CD14-positive monocyte (primary cell): ENCODE results near the gene PCCA. TPM values are rescaled to one million over a fixed set of nuclear protein-coding genes. Genes with fewer than 3 reads are reported as not detected.

Experiments
- DNase-seq, 3 donors: peaks; one replicate each; pipeline ENCODE4 v3.0.0-alpha.2; 2011 to 2022
- H2AFZ ChIP-seq: 2 replicates; pipeline ENCODE4 v1.6.0; 2012; ENCODE audit warnings: mild to moderate bottlenecking, low read depth, low read length, inconsistent platforms; ENCODE audit not compliant: insufficient read depth, poor library complexity, severe bottlenecking
- H3K27ac ChIP-seq, 2 donors: 1 replicate in 1 of 2; 2 replicates in 1 of 2; pipeline ENCODE4 v1.5.1; 2012 to 2013; ENCODE audit warnings: low read length in 2 of 2, control low read depth in 1 of 2, inconsistent platforms in 1 of 2, low read depth in 1 of 2, mild to moderate bottlenecking in 1 of 2
- H3K27me3 ChIP-seq, 2 donors: one replicate each; pipeline versions ENCODE4 v1.6.0 to v1.6.1; 2011 to 2013; ENCODE audit warnings: low read length in 2 of 2; ENCODE audit not compliant: control insufficient read depth in 2 of 2, insufficient read depth in 2 of 2
- H3K36me3 ChIP-seq, 2 donors: replicated peaks in 1 of 2; 1 replicate in 1 of 2; 2 replicates in 1 of 2; pipeline versions ENCODE4 v1.5.1 to v1.6.1; 2012 to 2013; ENCODE audit warnings: low read length in 2 of 2, control low read depth in 1 of 2, inconsistent platforms in 1 of 2, mild to moderate bottlenecking in 1 of 2; ENCODE audit not compliant: insufficient read depth in 2 of 2, control insufficient read depth in 1 of 2
- H3K4me1 ChIP-seq, 2 donors: 1 replicate in 1 of 2; 2 replicates in 1 of 2; pipeline versions ENCODE4 v1.5.1 to v1.6.1; 2012 to 2013; ENCODE audit warnings: low read length in 2 of 2, control low read depth in 1 of 2, inconsistent platforms in 1 of 2, mild to moderate bottlenecking in 1 of 2, moderate library complexity in 1 of 2; ENCODE audit not compliant: insufficient read depth in 2 of 2, control insufficient read depth in 1 of 2
- H3K4me2 ChIP-seq: replicated peaks from 2 replicates; pipeline ENCODE3; 2012; ENCODE audit warnings: low read length, moderate library complexity, mild to moderate bottlenecking; ENCODE audit not compliant: poor library complexity, severe bottlenecking; ENCODE audit errors: extremely low read depth
- H3K4me3 ChIP-seq, 3 experiments: fragments of 200-600 bp in 1 of 3; sonication (generic) in 1 of 3; replicated peaks in 1 of 3; 1 replicate in 2 of 3; 2 replicates in 1 of 3; pipeline ENCODE4 v1.5.1; 2011 to 2013; ENCODE audit warnings: low read length in 3 of 3, mild to moderate bottlenecking in 3 of 3, control low read depth in 2 of 3, low read depth in 2 of 3, inconsistent platforms in 1 of 3, moderate library complexity in 1 of 3
- H3K79me2 ChIP-seq: 2 replicates; pipeline ENCODE4 v1.6.0; 2012; ENCODE audit warnings: mild to moderate bottlenecking, control low read depth, inconsistent platforms, low read length, moderate library complexity; ENCODE audit not compliant: insufficient read depth
- H3K9ac ChIP-seq: 2 replicates; pipeline ENCODE4 v1.6.0; 2017; ENCODE audit warnings: low read length, mild to moderate bottlenecking; ENCODE audit not compliant: insufficient read depth, poor library complexity, severe bottlenecking
- H3K9me3 ChIP-seq, 2 donors: replicated peaks in 1 of 2; 1 replicate in 1 of 2; 2 replicates in 1 of 2; pipeline versions ENCODE4 v1.5.1 to v1.6.1; 2012 to 2013; ENCODE audit warnings: low read length in 2 of 2, control low read depth in 1 of 2; ENCODE audit not compliant: control insufficient read depth in 1 of 2, insufficient read depth in 1 of 2
- H4K20me1 ChIP-seq: 2 replicates; pipeline ENCODE4 v1.6.0; 2012; ENCODE audit warnings: mild to moderate bottlenecking, low read length, control low read depth, moderate library complexity; ENCODE audit not compliant: insufficient read depth
- H3K27ac Mint-ChIP-seq, 7 donors: one replicate each; pipeline ENCODE4 v1.8.0; 2020; ENCODE audit warnings: mild to moderate bottlenecking in 7 of 7, mixed read lengths in 7 of 7, moderate library complexity in 6 of 7, inconsistent platforms in 2 of 7
- H3K27me3 Mint-ChIP-seq, 3 donors: one replicate each; pipeline ENCODE4 v1.8.0; 2021 to 2022; ENCODE audit warnings: low read depth in 3 of 3, mild to moderate bottlenecking in 3 of 3, mixed read lengths in 3 of 3, moderate library complexity in 3 of 3, inconsistent platforms in 1 of 3
- H3K36me3 Mint-ChIP-seq, 2 donors: one replicate each; pipeline ENCODE4 v1.8.0; 2020; ENCODE audit warnings: mixed read lengths in 2 of 2, inconsistent platforms in 1 of 2, mild to moderate bottlenecking in 1 of 2
- H3K4me1 Mint-ChIP-seq: one replicate; pipeline ENCODE4 v1.8.0; 2020; ENCODE audit warnings: mild to moderate bottlenecking, mixed read lengths
- H3K4me3 Mint-ChIP-seq, 2 donors: one replicate each; pipeline ENCODE4 v1.8.0; 2020; ENCODE audit warnings: mild to moderate bottlenecking in 2 of 2, mixed read lengths in 2 of 2, moderate library complexity in 1 of 2
- H3K9me3 Mint-ChIP-seq, 7 donors: one replicate each; pipeline ENCODE4 v1.8.0; 2020 to 2022; ENCODE audit warnings: mixed read lengths in 7 of 7, mild to moderate bottlenecking in 6 of 7, moderate library complexity in 6 of 7, inconsistent platforms in 2 of 7
- WGBS: methylation state at CpG from one replicate; pipeline ENCODE4 v1.1.5; 2013; ENCODE audit warnings: missing lambda C conversion rate; ENCODE audit not compliant: insufficient coverage; 5-methylcytosine and 5-hydroxymethylcytosine counted together
- intact Hi-C, 2 donors: fragments of 100-400 bp; cut with micrococcal nuclease; formaldehyde crosslinking; loops; one replicate each; pipeline versions ENCODE4 v1.15.0 to v1.15.1; 2023
- polyA plus RNA-seq, 3 donors: library from polyadenylated mRNA; depleted of rRNA in 1 of 3; unstranded in 2 of 3; stranded (reverse) in 1 of 3; fragments of 300-500 nt in 2 of 3; fragments of >200 nt in 1 of 3; fragmentation: Illumina TruSeq in 2 of 3; gene quantifications; 1 replicate in 2 of 3; 2 replicates in 1 of 3; pipeline ENCODE4 v1.2.3, GENCODE V29; 2012 to 2021
- TF ChIP-seq, protein P1 (sequence below): fragments of 200-600 bp; IDR thresholded peaks from one replicate; pipeline ENCODE4 v1.8.0; 2022; ENCODE audit warnings: antibody characterized with exemption, mild to moderate bottlenecking

Gene PCCA
- polyA plus RNA-seq, 3 donors, result 4.4 to 13.5 (median 11.9) TPM

GRCh38 chr13:100439247-100439970 lies 350.5 kb downstream of the PCCA start:
- H3K4me3 ChIP-seq, result no peak overlapping the region
- H3K27ac ChIP-seq, result no peak overlapping the region
- H2AFZ ChIP-seq, result no peak overlapping the region
- H3K4me3 Mint-ChIP-seq, result no peak overlapping the region
- no peaks in the 10 kb centered on the region for H4K20me1 ChIP-seq
- peaks cover 0 to 4% (median 0%) of the 10 kb centered on the region in 7 donors for H3K9me3 Mint-ChIP-seq
- TF ChIP-seq, protein P1, sequence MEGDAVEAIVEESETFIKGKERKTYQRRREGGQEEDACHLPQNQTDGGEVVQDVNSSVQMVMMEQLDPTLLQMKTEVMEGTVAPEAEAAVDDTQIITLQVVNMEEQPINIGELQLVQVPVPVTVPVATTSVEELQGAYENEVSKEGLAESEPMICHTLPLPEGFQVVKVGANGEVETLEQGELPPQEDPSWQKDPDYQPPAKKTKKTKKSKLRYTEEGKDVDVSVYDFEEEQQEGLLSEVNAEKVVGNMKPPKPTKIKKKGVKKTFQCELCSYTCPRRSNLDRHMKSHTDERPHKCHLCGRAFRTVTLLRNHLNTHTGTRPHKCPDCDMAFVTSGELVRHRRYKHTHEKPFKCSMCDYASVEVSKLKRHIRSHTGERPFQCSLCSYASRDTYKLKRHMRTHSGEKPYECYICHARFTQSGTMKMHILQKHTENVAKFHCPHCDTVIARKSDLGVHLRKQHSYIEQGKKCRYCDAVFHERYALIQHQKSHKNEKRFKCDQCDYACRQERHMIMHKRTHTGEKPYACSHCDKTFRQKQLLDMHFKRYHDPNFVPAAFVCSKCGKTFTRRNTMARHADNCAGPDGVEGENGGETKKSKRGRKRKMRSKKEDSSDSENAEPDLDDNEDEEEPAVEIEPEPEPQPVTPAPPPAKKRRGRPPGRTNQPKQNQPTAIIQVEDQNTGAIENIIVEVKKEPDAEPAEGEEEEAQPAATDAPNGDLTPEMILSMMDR, result no peak
- H3K4me1 ChIP-seq, result no peaks in the 10 kb centered on the region
- no peak overlapping the region for H3K4me2 ChIP-seq
- no peaks in the 10 kb centered on the region for H3K4me1 Mint-ChIP-seq
- no peaks in the 10 kb centered on the region for H3K27me3 ChIP-seq
- no peak for DNase-seq
- H3K27me3 Mint-ChIP-seq, result peaks cover 0 to 2% (median 0%) of the 10 kb centered on the region in 3 donors
- intact Hi-C loops, result no loop called here
- WGBS, result 97% methylated on average over 5 of the region's 9 CpGs
- no peaks in the 10 kb centered on the region for H3K36me3 ChIP-seq
- peaks cover 3 to 12% of the 10 kb centered on the region in 2 donors for H3K36me3 Mint-ChIP-seq
- no peaks in the 10 kb centered on the region for H3K9me3 ChIP-seq
- no peaks in the 10 kb centered on the region for H3K79me2 ChIP-seq
- H3K27ac Mint-ChIP-seq, result no peak overlapping the region
- H3K9ac ChIP-seq, result no peak overlapping the region

GRCh38 chr13:100440751-100441425 lies 352.0 kb downstream of the PCCA start:
- no peak overlapping the region for H3K27ac Mint-ChIP-seq
- no peak overlapping the region for H3K9ac ChIP-seq
- H3K4me1 ChIP-seq, result no peaks in the 10 kb centered on the region
- no peaks in the 10 kb centered on the region for H3K9me3 Mint-ChIP-seq
- peaks cover 0 to 2% (median 0%) of the 10 kb centered on the region in 3 donors for H3K27me3 Mint-ChIP-seq
- no CpG with 5 or more reads among the region's 4 CpGs for WGBS
- no peaks in the 10 kb centered on the region for H3K36me3 ChIP-seq
- no peak overlapping the region for H3K4me3 Mint-ChIP-seq
- no peak overlapping the region for H3K27ac ChIP-seq
- H3K36me3 Mint-ChIP-seq, result peaks cover 0 to 10% of the 10 kb centered on the region in 2 donors
- no peak overlapping the region for H3K4me3 ChIP-seq
- H3K27me3 ChIP-seq, result no peaks in the 10 kb centered on the region
- TF ChIP-seq, protein P1, result no peak
- no peaks in the 10 kb centered on the region for H3K79me2 ChIP-seq
- H3K4me2 ChIP-seq, result no peak overlapping the region
- H3K9me3 ChIP-seq, result no peaks in the 10 kb centered on the region
- no peak overlapping the region for H2AFZ ChIP-seq
- no peaks in the 10 kb centered on the region for H3K4me1 Mint-ChIP-seq
- intact Hi-C loops, result no loop called here
- DNase-seq, result no peak
- no peaks in the 10 kb centered on the region for H4K20me1 ChIP-seq
